Right lobe of liver (tissue), 6 donors: ENCODE data around the gene ABCB4. TPM values are rescaled to one million over a fixed set of nuclear protein-coding genes. Genes with fewer than 3 reads are reported as not detected.

ENCODE experiments used
- ATAC-seq, 4 donors: fragments of 200-7000 bp; cut with Tn5 transposase; one replicate each; pipeline ENCODE4 v1.9.1; 2020; ENCODE audit warnings: mild to moderate bottlenecking in 4 of 4, moderate library complexity in 4 of 4
- DNase-seq, 3 donors: peaks; one replicate each; pipeline ENCODE4 v3.0.0-alpha.2; 2020
- H3K27ac ChIP-seq, 3 donors: fragments of 200-600 bp; one replicate each; pipeline ENCODE4 v1.8.0; 2022
- H3K27me3 ChIP-seq, 2 donors: fragments of 200-600 bp; one replicate each; pipeline ENCODE4 v1.8.0; 2022
- H3K36me3 ChIP-seq, 4 donors: fragments of 200-600 bp; sonication (generic) in 1 of 4; one replicate each; pipeline versions ENCODE4 v1.5.1 to v1.8.0; 2017 to 2022; ENCODE audit warnings: control low read depth in 1 of 4
- H3K4me1 ChIP-seq, 4 donors: fragments of 200-600 bp; sonication (generic) in 1 of 4; one replicate each; pipeline versions ENCODE4 v1.5.1 to v1.8.0; 2017 to 2022; ENCODE audit warnings: control low read depth in 1 of 4
- H3K4me3 ChIP-seq, 3 donors: fragments of 200-600 bp; one replicate each; pipeline ENCODE4 v1.8.0; 2022
- H3K9me3 ChIP-seq, 4 donors: fragments of 200-600 bp; sonication (generic) in 1 of 4; one replicate each; pipeline versions ENCODE4 v1.5.1 to v1.8.0; 2017 to 2022; ENCODE audit warnings: control low read depth in 1 of 4
- POLR2A ChIP-seq: fragments of 450-650 bp; IDR thresholded peaks from one replicate; pipeline ENCODE4 v1.6.1; 2017; ENCODE audit warnings: antibody characterized with exemption, mild to moderate bottlenecking
- WGBS: methylation state at CpG from one replicate; pipeline ENCODE4 v1.1.6; 2018; ENCODE audit warnings: low coverage, low lambda C conversion rate; ENCODE audit not compliant: insufficient coverage; ENCODE audit errors: missing lambda C conversion rate; 5-methylcytosine and 5-hydroxymethylcytosine counted together
- intact Hi-C, 2 donors: fragments of 100-400 bp; cut with DNase I; formaldehyde crosslinking; loops; one replicate each; pipeline versions ENCODE4 v1.11.2 to v1.14.1; 2022
- total RNA-seq, 6 experiments: library from RNA; depleted of rRNA in 2 of 6; stranded (reverse); fragments of >200 nt in 2 of 6; fragmentation: NEBNext Ultra II Directional in 3 of 6; extraction: Animal tissue kit (Norgen Biotek cat#: 25700) in 3 of 6; gene quantifications; one replicate each; pipeline versions ENCODE4 v1.1.0 to v1.2.4, GENCODE V29; 2016 to 2023
- TF ChIP-seq, protein P1 (sequence below), 4 donors: fragments of 200-600 bp in 3 of 4; fragments of 450-650 bp in 1 of 4; IDR thresholded peaks; one replicate each; pipeline versions ENCODE4 v1.5.1 to v1.8.0; 2016 to 2022; ENCODE audit warnings: antibody characterized with exemption in 4 of 4, mild to moderate bottlenecking in 2 of 4
- donor health status: DM: no; HTN: yes; CAD: no.
- donor health status: DM: no; HTN: no; CAD: no.
- donor health status: DM: no; HTN: no; CAD: no.
- donor health status: DM: no; HTN: yes; CAD: no.
- donor health status: DM: no; HTN: yes; CAD: no.

The ABCB4 gene
- total RNA-seq, 6 experiments from 2014 or later: 57.2 to 189 (median 115) TPM

- peaks cover 0 to 42% (median 4%) of the 10 kb centered on the region in 4 donors for H3K36me3 ChIP-seq
- DNase-seq (no peak), ATAC-seq (no peak)
- no peak for TF ChIP-seq POLR2A
- TF ChIP-seq, protein P1, sequence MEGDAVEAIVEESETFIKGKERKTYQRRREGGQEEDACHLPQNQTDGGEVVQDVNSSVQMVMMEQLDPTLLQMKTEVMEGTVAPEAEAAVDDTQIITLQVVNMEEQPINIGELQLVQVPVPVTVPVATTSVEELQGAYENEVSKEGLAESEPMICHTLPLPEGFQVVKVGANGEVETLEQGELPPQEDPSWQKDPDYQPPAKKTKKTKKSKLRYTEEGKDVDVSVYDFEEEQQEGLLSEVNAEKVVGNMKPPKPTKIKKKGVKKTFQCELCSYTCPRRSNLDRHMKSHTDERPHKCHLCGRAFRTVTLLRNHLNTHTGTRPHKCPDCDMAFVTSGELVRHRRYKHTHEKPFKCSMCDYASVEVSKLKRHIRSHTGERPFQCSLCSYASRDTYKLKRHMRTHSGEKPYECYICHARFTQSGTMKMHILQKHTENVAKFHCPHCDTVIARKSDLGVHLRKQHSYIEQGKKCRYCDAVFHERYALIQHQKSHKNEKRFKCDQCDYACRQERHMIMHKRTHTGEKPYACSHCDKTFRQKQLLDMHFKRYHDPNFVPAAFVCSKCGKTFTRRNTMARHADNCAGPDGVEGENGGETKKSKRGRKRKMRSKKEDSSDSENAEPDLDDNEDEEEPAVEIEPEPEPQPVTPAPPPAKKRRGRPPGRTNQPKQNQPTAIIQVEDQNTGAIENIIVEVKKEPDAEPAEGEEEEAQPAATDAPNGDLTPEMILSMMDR (IDR thresholded peaks at IDR 0.05): no peak
- H3K4me3 ChIP-seq: no peak overlapping the region
- H3K27ac ChIP-seq: no peak overlapping the region
- WGBS: 81% methylated on average over 5 of the region's 5 CpGs
- H3K4me1 ChIP-seq: peaks cover 0 to 5% (median 0%) of the 10 kb centered on the region in 4 donors
- no peaks in the 10 kb centered on the region for H3K9me3 ChIP-seq
- intact Hi-C loops: no loop called here
- H3K27me3 ChIP-seq: no peaks in the 10 kb centered on the region
Observed at GRCh38 chr7:87513735-87514335, 38.4 kb upstream of the ABCB4 start.

GRCh38 chr7:87512906-87513305 is 37.4 kb upstream of the ABCB4 start:
- ATAC-seq (no peak), DNase-seq (no peak)
- WGBS: 68% methylated on average over 2 of the region's 4 CpGs
- intact Hi-C loops: no loop called here
- Histone ChIP-seq H3K36me3 (peaks cover 0 to 46% (median 4%) of the 10 kb centered on the region in 4 donors), H3K9me3 (no peaks in the 10 kb centered on the region), H3K4me1 (no peaks in the 10 kb centered on the region), H3K4me3 (no peak overlapping the region), H3K27me3 (no peaks in the 10 kb centered on the region), H3K27ac (no peak overlapping the region)
- TF ChIP-seq, protein P1 (IDR thresholded peaks at IDR 0.05): no peak
- TF ChIP-seq POLR2A: no peak

DNA sequence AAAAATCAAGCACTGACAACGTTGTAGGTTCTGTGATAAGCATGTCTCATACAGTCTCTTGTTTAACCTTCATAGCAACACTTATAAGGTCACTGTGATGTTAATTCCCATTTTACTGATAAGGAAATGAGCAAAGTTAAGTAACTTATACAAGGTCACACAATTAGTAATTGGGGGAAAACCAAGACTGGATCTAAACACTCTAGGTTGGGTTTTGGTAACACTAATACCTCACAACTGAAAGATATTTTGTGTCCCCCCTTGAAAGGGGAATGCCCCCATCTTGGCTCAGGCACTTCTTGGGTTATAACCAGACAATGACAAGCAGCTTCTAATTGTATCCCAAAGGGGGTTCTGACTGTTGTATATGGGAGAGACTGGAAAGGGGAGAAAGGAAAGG is 36.0 kb upstream of the ABCB4 start:
- Histone ChIP-seq H3K9me3 (no peaks in the 10 kb centered on the region), H3K36me3 (peaks cover 0 to 46% (median 4%) of the 10 kb centered on the region in 4 donors), H3K27me3 (no peaks in the 10 kb centered on the region), H3K27ac (no peak overlapping the region), H3K4me3 (no peak overlapping the region), H3K4me1 (no peaks in the 10 kb centered on the region)
- TF ChIP-seq, protein P1 (IDR thresholded peaks at IDR 0.05): no peak
- no peak for TF ChIP-seq POLR2A
- no peak for ATAC-seq
- DNase-seq: no peak
- intact Hi-C loops: no loop called here
- WGBS: 12% methylated on average over 1 of the region's 1 CpG

DNA sequence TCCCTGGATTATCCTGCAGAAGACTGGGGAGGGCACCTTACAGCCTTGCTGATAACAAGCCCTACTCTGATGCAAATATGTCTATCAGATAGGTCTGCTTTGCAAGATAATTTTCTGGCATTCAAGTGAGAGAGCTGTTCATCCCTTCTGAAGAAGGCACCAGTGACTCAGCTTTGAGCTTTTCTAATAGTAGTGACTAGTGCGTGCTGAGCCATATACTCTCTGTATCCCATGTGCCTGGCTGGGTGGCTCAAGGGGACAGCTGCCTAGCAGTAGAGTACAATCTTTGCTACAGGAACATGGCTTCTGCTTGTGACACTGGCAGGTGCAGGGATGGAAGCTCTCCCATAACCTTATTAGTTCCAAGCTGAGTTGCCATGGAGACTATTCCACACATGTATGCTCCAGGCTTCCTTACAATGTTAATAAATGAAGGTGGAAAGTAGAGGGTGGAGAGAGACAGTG is 35.0 kb upstream of the ABCB4 start:
- no peak for ATAC-seq
- 86% methylated on average over 1 of the region's 1 CpG for WGBS
- DNase-seq: no peak

More for the DNA sequence above, 35.0 kb upstream of the ABCB4 start:
- no peaks in the 10 kb centered on the region for H3K9me3 ChIP-seq
- no peaks in the 10 kb centered on the region for H3K4me1 ChIP-seq
- no peak for TF ChIP-seq POLR2A
- TF ChIP-seq, protein P1 (IDR thresholded peaks at IDR 0.05): no peak
- H3K36me3 ChIP-seq: peaks cover 0 to 44% (median 3%) of the 10 kb centered on the region in 4 donors
- intact Hi-C loops: no loop called here
- H3K27ac ChIP-seq: no peak overlapping the region
- no peaks in the 10 kb centered on the region for H3K27me3 ChIP-seq
- no peak overlapping the region for H3K4me3 ChIP-seq
